GM12878 (cell line): ENCODE results near the gene RTN4R. TPM values are rescaled to one million over a fixed set of nuclear protein-coding genes. Genes with fewer than 3 reads are reported as not detected.
"Not testable (repeated sequence)": the region's sequence is repeated elsewhere in the genome, so short reads cannot be mapped to it uniquely, and the experiment has no call there.

ENCODE experiments used
- ATAC-seq: fragments of 200-7000 bp; cut with Tn5 transposase; 3 replicates; pipeline ENCODE4 v1.9.1; 2020; ENCODE audit warnings: mild to moderate bottlenecking, moderate library complexity
- BruUV-seq: library from RNA; stranded (reverse); fragments of 400-500 nt; replicated peaks from 2 replicates; lab custom pipeline; 2021; lab: Mats Ljungman, UMichigan
- CTCF ChIA-PET: fragments of 300-600 bp; sonication (Branson Sonifier 250); formaldehyde crosslinking; extraction: SDS; loops from one replicate; lab custom pipeline; 2021; ENCODE audit warnings: inconsistent platforms; lab: Yijun Ruan, JAX
- POLR2A ChIA-PET: fragments of 350-600 bp; formaldehyde crosslinking; extraction: SDS; loops from one replicate; lab custom pipeline; 2021; ENCODE audit warnings: inconsistent platforms; lab: Charles Lee
- RAD21 ChIA-PET: fragments of 300-600 bp; sonication (Branson Sonifier 250); formaldehyde crosslinking; loops from one replicate; lab custom pipeline; 2023; ENCODE audit warnings: antibody characterized with exemption; ENCODE audit not compliant: unreplicated experiment; lab: Charles Lee
- SMC1A ChIA-PET: fragments of 300-600 bp; sonication (Branson Sonifier 250); formaldehyde crosslinking; loops from one replicate; lab custom pipeline; 2023; ENCODE audit not compliant: unreplicated experiment, uncharacterized antibody; lab: Charles Lee
- DNase-seq: peaks from one replicate; pipeline ENCODE4 v3.0.0-alpha.2; 2011; ENCODE audit warnings: low read depth, low spot score
- FAIRE-seq: peaks from 3 replicates; lab custom pipeline; 2011; peaks lifted over from hg19 to GRCh38; lab: Jason Lieb, UNC
- H2AFZ ChIP-seq: 2 replicates; pipeline ENCODE4 v1.6.0; 2011; ENCODE audit warnings: low read depth, low read length, control low read depth; ENCODE audit not compliant: control insufficient read depth
- H3K27ac ChIP-seq: 2 replicates; pipeline ENCODE4 v1.5.1; 2011; ENCODE audit warnings: control low read depth; ENCODE audit not compliant: control insufficient read depth, insufficient read depth
- H3K27me3 ChIP-seq, 2 experiments: replicated peaks in 1 of 2; 2 replicates each; pipeline versions ENCODE4 v1.6.0 to v1.6.1; 2011; ENCODE audit warnings: low read length in 1 of 2; ENCODE audit not compliant: control insufficient read depth in 2 of 2, insufficient read depth in 2 of 2
- H3K36me3 ChIP-seq, 2 experiments: 2 replicates each; pipeline ENCODE4 v1.5.1; 2011; ENCODE audit warnings: low read length in 1 of 2; ENCODE audit not compliant: control insufficient read depth in 2 of 2, insufficient read depth in 2 of 2
- H3K4me1 ChIP-seq: 2 replicates; pipeline ENCODE4 v1.6.1; 2011; ENCODE audit warnings: mild to moderate bottlenecking, low read length, moderate library complexity, mixed read lengths; ENCODE audit not compliant: control insufficient read depth, insufficient read depth
- H3K4me2 ChIP-seq: 2 replicates; pipeline ENCODE4 v1.6.0; 2011; ENCODE audit warnings: control low read depth; ENCODE audit not compliant: control insufficient read depth, insufficient read depth
- H3K4me3 ChIP-seq: fragments of 200-600 bp; sonication (generic); 2 replicates; pipeline ENCODE4 v1.5.1; 2016
- H3K79me2 ChIP-seq: 2 replicates; pipeline ENCODE4 v1.6.0; 2011; ENCODE audit warnings: low read length; ENCODE audit not compliant: control insufficient read depth, insufficient read depth
- H3K9ac ChIP-seq: 2 replicates; pipeline ENCODE4 v1.8.0; 2011; ENCODE audit warnings: low read length, control low read depth, mixed read lengths; ENCODE audit not compliant: control insufficient read depth, insufficient read depth
- H3K9me3 ChIP-seq: replicated peaks from 3 replicates; pipeline ENCODE4 v1.5.1; 2011; ENCODE audit warnings: mild to moderate bottlenecking, low read length; ENCODE audit not compliant: control insufficient read depth, insufficient read depth
- H4K20me1 ChIP-seq: 2 replicates; pipeline ENCODE4 v1.6.0; 2011; ENCODE audit not compliant: control insufficient read depth, insufficient read depth
- BHLHE40 ChIP-seq, 2 experiments: fragments of 450-650 bp in 1 of 2; IDR thresholded peaks; 2 replicates each; pipeline ENCODE4 v1.6.1; 2011 to 2017; ENCODE audit warnings: low read depth in 2 of 2, borderline replicate concordance in 1 of 2, improper control_type of control experiment in 1 of 2, low read length in 1 of 2, mild to moderate bottlenecking in 1 of 2
- WGBS: methylation state at CpG from one replicate; pipeline ENCODE4 v1.1.6; 2016; ENCODE audit warnings: low lambda C conversion rate; ENCODE audit not compliant: insufficient replicate concordance, insufficient coverage; ENCODE audit errors: missing lambda C conversion rate; 5-methylcytosine and 5-hydroxymethylcytosine counted together
- in situ Hi-C: fragments of 300-500 bp; cut with MboI; formaldehyde crosslinking; loops from 9 replicates; pipeline ENCODE4 v1.14.3; 2018; ENCODE audit warnings: mixed read lengths
- intact Hi-C: fragments of 100-400 bp; cut with micrococcal nuclease; formaldehyde crosslinking; loops from one replicate; pipeline ENCODE4 v1.14.2; 2022; ENCODE audit not compliant: unreplicated experiment
- polyA plus RNA-seq, 11 experiments: library from polyadenylated mRNA; depleted of rRNA in 4 of 11; unstranded in 6 of 11; stranded (reverse) in 5 of 11; fragments of >200 nt; fragmentation: Nextera tagmentation in 4 of 11; fragmentation: Illumina TruSeq in 1 of 11; extraction: Ambion mirVana in 4 of 11; extraction: Trizol in 1 of 11; gene quantifications; 1 replicate in 1 of 11; 2 replicates in 10 of 11; pipeline versions ENCODE4 v1.2.1 to v1.2.3, GENCODE V29; 2011 to 2016; ENCODE audit warnings: inconsistent platforms in 2 of 11, missing spikeins in 2 of 11, low read depth in 1 of 11
- total RNA-seq, 4 experiments: library from RNA; depleted of rRNA in 3 of 4; stranded (reverse); fragments of >200 nt in 3 of 4; fragmentation: Illumina TruSeq in 1 of 4; extraction: Trizol in 1 of 4; gene quantifications; 2 replicates each; pipeline versions ENCODE4 v1.2.1 to v1.2.3, GENCODE V29; 2013 to 2021
- TF ChIP-seq, protein P1 (sequence below): fragments of 450-650 bp; conservative IDR thresholded peaks from 2 replicates; pipeline ENCODE4 v1.6.1; 2017; ENCODE audit warnings: mild to moderate bottlenecking, moderate library complexity

Gene RTN4R
- total and polyA plus RNA-seq, 10 of the 15 experiments (the other 5 are each of a cell fraction or from before 2014, with no cell fraction given), result 0.03 to 1.0 (median 0.60) TPM; not detected in 2

DNA sequence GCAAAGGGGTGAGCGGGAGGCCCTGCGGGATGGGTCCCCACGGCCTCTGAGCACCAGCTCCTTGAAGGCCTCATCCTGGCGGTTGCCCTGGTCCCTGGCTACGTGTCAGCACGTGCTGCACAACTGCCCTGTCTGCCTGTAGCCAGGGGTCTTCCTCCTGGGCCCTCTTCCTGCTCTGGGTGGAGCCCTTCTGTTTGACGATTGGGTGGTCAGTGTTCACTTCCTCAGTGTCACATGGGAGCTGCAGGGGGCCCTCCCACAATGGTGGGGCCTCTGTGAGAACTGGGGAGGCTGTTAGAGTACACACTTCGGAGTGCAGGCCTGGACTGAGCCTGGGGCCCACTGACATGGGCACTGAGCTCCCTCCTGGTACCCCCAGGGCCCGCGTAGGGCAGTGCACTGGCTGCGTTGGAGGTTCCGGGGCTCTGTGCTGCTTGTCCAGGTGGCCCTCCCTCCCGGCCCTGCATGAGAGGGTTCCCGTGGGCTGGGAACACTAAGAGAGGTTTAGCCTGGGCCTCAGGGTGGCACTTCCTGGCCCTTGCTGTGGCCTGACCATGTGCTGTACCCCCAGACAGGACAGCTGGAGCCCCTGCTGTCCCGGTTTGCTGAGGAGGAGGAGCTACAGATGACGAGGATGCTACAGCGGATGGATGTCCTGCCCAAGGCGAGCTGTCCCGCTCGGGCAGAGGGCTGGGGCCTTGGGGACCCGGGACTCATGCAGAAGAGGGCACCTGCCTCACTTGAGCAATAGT is 38.0 kb upstream of the RTN4R start:
- DNase-seq (no peak), ATAC-seq (no peak), FAIRE-seq (no peak)
- no peaks in the 10 kb centered on the region for H3K4me1 ChIP-seq
- no peaks in the 10 kb centered on the region for H3K79me2 ChIP-seq
- intact Hi-C loops, result no loop called here
- ChIA-PET SMC1A (no interaction called here), RAD21 (no interaction called here), POLR2A (no interaction called here), CTCF (no interaction called here)
- no peak overlapping the region for H3K4me3 ChIP-seq
- no peaks in the 10 kb centered on the region for H3K36me3 ChIP-seq
- H3K27ac ChIP-seq, result no peak overlapping the region
- no peak overlapping the region for H2AFZ ChIP-seq
- no peak overlapping the region for H3K9ac ChIP-seq
- H3K4me2 ChIP-seq, result no peak overlapping the region
- no TSS peak for BruUV-seq
- no peaks in the 10 kb centered on the region for H4K20me1 ChIP-seq
- in situ Hi-C loops, result no loop called here
- 49% methylated on average over 21 of the region's 21 CpGs for WGBS
- H3K9me3 ChIP-seq, result no peaks in the 10 kb centered on the region
- 0 out of 4 replicates have a peak, but pooled peaks of 1 of the 2 experiments have one; percentile 18 for TF ChIP-seq BHLHE40 (IDR thresholded peaks at IDR 0.05; ENCODE audit: borderline replicate concordance in 1 of 2, low read depth in 2 of 2, low read length in 1 of 2)
- TF ChIP-seq, protein P1, sequence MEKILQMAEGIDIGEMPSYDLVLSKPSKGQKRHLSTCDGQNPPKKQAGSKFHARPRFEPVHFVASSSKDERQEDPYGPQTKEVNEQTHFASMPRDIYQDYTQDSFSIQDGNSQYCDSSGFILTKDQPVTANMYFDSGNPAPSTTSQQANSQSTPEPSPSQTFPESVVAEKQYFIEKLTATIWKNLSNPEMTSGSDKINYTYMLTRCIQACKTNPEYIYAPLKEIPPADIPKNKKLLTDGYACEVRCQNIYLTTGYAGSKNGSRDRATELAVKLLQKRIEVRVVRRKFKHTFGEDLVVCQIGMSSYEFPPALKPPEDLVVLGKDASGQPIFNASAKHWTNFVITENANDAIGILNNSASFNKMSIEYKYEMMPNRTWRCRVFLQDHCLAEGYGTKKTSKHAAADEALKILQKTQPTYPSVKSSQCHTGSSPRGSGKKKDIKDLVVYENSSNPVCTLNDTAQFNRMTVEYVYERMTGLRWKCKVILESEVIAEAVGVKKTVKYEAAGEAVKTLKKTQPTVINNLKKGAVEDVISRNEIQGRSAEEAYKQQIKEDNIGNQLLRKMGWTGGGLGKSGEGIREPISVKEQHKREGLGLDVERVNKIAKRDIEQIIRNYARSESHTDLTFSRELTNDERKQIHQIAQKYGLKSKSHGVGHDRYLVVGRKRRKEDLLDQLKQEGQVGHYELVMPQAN, result no peak
- no peaks in the 10 kb centered on the region; a peak in 1 of 4 replicates for H3K27me3 ChIP-seq

DNA sequence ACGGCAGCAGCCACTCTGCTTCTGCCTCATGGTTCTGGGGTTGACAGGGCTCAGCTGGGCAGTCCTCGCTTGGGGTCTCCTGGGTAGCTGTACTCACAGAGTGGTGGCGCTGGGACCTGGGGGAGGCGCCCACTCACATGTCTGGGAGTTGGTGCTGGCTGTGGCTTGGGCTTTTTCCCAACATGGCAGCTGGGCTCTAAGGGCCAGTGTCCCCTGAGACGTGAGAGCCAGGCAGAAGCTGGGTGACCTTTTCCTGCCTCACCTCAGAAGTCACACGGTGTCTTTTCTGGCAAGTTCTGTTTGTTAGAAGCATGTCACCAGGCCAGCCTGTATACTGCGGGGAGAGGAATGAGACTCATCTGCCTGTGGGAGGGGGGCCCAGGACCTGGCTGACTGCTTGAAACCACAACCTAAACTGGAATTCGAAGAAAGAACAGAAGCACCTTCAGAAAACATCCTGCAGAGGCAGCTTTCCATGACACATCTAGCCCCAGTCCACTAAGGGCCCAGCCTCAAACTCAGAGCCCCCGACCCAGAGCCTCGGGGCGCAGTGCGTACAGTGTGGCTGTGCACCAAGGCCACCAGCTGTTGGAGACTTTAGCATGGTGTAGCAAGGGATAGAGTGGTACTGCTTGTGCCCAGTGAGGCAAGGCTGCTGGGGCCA is 37.2 kb upstream of the RTN4R start:
- BruUV-seq, ATAC-seq, RAD21 ChIA-PET, H3K36me3 ChIP-seq, H3K27me3 ChIP-seq, H3K79me2 ChIP-seq, intact Hi-C loops, CTCF ChIA-PET, H3K4me2 ChIP-seq, POLR2A ChIA-PET, H3K4me1 ChIP-seq, in situ Hi-C loops, H3K4me3 ChIP-seq, FAIRE-seq, H4K20me1 ChIP-seq, H3K9ac ChIP-seq, SMC1A ChIA-PET, H2AFZ ChIP-seq, DNase-seq, H3K27ac ChIP-seq, H3K9me3 ChIP-seq: not testable (repeated sequence)
- WGBS, result 46% methylated on average over 11 of the region's 12 CpGs
